ENCODE measurements around the gene PLEKHA7.

DNA sequence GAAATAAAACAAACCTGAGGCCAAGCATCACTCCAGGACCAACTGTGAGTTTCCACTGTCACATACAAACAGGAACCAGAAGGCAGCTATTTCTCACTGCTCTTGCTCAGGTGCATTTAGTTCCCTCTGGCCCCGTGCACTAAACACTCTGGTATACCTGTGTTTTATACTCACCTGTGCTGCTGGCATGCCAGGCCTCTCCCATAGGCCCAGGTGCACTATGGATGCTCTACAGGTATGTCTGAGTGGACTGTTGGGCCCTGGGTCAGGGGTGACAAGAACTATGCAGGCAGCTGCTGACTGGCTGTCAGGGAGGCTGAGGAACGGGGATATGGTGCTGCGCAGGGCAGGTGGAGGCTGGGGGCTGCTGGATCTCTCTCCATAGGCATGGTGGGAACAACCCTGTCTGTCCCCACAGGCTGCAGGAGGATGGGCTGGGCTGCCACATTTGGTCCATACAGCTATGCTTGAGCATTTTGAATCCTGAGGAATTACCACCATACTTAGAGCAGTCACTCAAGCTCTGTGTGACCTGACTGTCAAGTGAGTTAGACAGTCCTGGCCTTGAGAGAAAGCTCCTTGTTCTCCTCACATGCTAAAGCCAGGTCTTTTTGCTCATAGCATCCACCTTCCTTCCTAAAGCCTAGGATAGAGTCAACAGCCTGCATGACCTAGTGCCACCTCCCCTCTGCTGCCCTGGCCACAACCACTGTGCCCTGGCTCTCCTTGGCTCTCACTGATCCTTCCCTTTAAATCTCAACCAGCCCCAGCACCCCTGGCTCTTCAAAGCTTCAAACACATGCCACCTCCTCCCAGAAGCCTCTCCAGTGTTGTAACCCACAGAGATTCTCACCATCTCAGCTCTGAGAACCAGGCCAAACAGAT, 202.8 kb downstream of the PLEKHA7 start:
- TF ChIP-seq EZH2phosphoT487 (IDR thresholded peaks at IDR 0.05; ENCODE audit: insufficient read depth, low read depth) (no peak), EZH2 (IDR thresholded peaks at IDR 0.05; ENCODE audit: insufficient read depth, poor library complexity, severe bottlenecking) (no peak)
